GM20000 (cell line): ENCODE measurements around the gene ABHD12.

Source experiments
- DNase-seq: peaks from one replicate; pipeline ENCODE4 v3.0.0; 2012; ENCODE audit warnings: low spot score
- CTCF ChIP-seq: IDR thresholded peaks from 2 replicates; pipeline ENCODE4 v1.5.1; 2012; ENCODE audit warnings: mild to moderate bottlenecking, control low read depth; ENCODE audit errors: extremely low read depth, missing control alignments

Gene ABHD12

GRCh38 chr20:25250508-25250907 lies 140.1 kb downstream of the ABHD12 start:
- TF ChIP-seq CTCF = no peak

More at GRCh38 chr20:25250508-25250907, 140.1 kb downstream of the ABHD12 start:
- no peak for DNase-seq
